ENCODE measurements around the gene CCDC182. TPM values are rescaled to one million over a fixed set of nuclear protein-coding genes. Genes with fewer than 3 reads are reported as not detected.

CCDC182 gene
- total and polyA plus RNA-seq, 2 experiments from 2014 or later: not detected

Small RNAs within 50 kb of the gene (small RNA-seq; reads per million reads assigned to genes)
- not detected for gene RN7SKP94 (ENCODE audit: low replicate concordance)

Other genes with a start within 250 kb of the CCDC182 start
- 38.0 and 53.2 TPM in 2 replicates for gene MRPS23, start 104.7 kb upstream of the CCDC182 start, total RNA-seq (2014; rRNA removed; shearing (Covaris generic))
- 65.5 and 74.5 TPM in 2 replicates for gene MRPS23, start 104.7 kb upstream of the CCDC182 start, polyA plus RNA-seq (2016; fragmentation: Nextera tagmentation; extraction: Ambion mirVana)
- 3.0 and 3.3 TPM in 2 replicates for gene CUEDC1, start 210.1 kb upstream of the CCDC182 start, total RNA-seq (2014; rRNA removed; shearing (Covaris generic))
- gene CUEDC1, start 210.1 kb upstream of the CCDC182 start, polyA plus RNA-seq (2016; fragmentation: Nextera tagmentation; extraction: Ambion mirVana): 7.7 and 11.3 TPM in 2 replicates
- 67.7 and 74.6 TPM in 2 replicates for gene VEZF1, start 243.0 kb upstream of the CCDC182 start, total RNA-seq (2014; rRNA removed; shearing (Covaris generic))
- gene VEZF1, start 243.0 kb upstream of the CCDC182 start, polyA plus RNA-seq (2016; fragmentation: Nextera tagmentation; extraction: Ambion mirVana): 34.8 and 36.0 TPM in 2 replicates